ENCODE measurements around the gene CPNE7.

GRCh38 chr16:89577055-89577759, 1.6 kb downstream of the CPNE7 start:
- TF ChIP-seq CTCF (IDR thresholded peaks at IDR 0.05; ENCODE audit: poor library complexity, severe bottlenecking), result no peak
- TF ChIP-seq EZH2 (IDR thresholded peaks at IDR 0.05; ENCODE audit: borderline replicate concordance, insufficient read depth, low read length, poor library complexity, severe bottlenecking), result no peak
- no peak for TF ChIP-seq RAD21 (conservative IDR thresholded peaks at IDR 0.05)
- TF ChIP-seq POLR2AphosphoS5 (IDR thresholded peaks at IDR 0.05), result no peak
- TF ChIP-seq MXI1 (conservative IDR thresholded peaks at IDR 0.05; ENCODE audit: poor library complexity, severe bottlenecking), result no peak
- no peak for TF ChIP-seq EP300 (conservative IDR thresholded peaks at IDR 0.05; ENCODE audit: poor library complexity, severe bottlenecking)
- TF ChIP-seq REST (IDR thresholded peaks at IDR 0.05; ENCODE audit: borderline replicate concordance), result no peak
